GM12878 (cell line): ENCODE measurements around the gene ADCY5. TPM values are rescaled to one million over a fixed set of nuclear protein-coding genes. Genes with fewer than 3 reads are reported as not detected.

Source experiments
- ATAC-seq: fragments of 200-7000 bp; cut with Tn5 transposase; 3 replicates; pipeline ENCODE4 v1.9.1; 2020; ENCODE audit warnings: mild to moderate bottlenecking, moderate library complexity
- BruUV-seq: library from RNA; stranded (reverse); fragments of 400-500 nt; replicated peaks from 2 replicates; lab custom pipeline; 2021; lab: Mats Ljungman, UMichigan
- CTCF ChIA-PET: fragments of 300-600 bp; sonication (Branson Sonifier 250); formaldehyde crosslinking; extraction: SDS; loops from one replicate; lab custom pipeline; 2021; ENCODE audit warnings: inconsistent platforms; lab: Yijun Ruan, JAX
- POLR2A ChIA-PET: fragments of 350-600 bp; formaldehyde crosslinking; extraction: SDS; loops from one replicate; lab custom pipeline; 2021; ENCODE audit warnings: inconsistent platforms; lab: Charles Lee
- RAD21 ChIA-PET: fragments of 300-600 bp; sonication (Branson Sonifier 250); formaldehyde crosslinking; loops from one replicate; lab custom pipeline; 2023; ENCODE audit warnings: antibody characterized with exemption; ENCODE audit not compliant: unreplicated experiment; lab: Charles Lee
- SMC1A ChIA-PET: fragments of 300-600 bp; sonication (Branson Sonifier 250); formaldehyde crosslinking; loops from one replicate; lab custom pipeline; 2023; ENCODE audit not compliant: unreplicated experiment, uncharacterized antibody; lab: Charles Lee
- DNase-seq: peaks from one replicate; pipeline ENCODE4 v3.0.0-alpha.2; 2011; ENCODE audit warnings: low read depth, low spot score
- FAIRE-seq: peaks from 3 replicates; lab custom pipeline; 2011; peaks lifted over from hg19 to GRCh38; lab: Jason Lieb, UNC
- H2AFZ ChIP-seq: 2 replicates; pipeline ENCODE4 v1.6.0; 2011; ENCODE audit warnings: low read depth, low read length, control low read depth; ENCODE audit not compliant: control insufficient read depth
- H3K27ac ChIP-seq: 2 replicates; pipeline ENCODE4 v1.5.1; 2011; ENCODE audit warnings: control low read depth; ENCODE audit not compliant: control insufficient read depth, insufficient read depth
- H3K27me3 ChIP-seq, 2 experiments: replicated peaks in 1 of 2; 2 replicates each; pipeline versions ENCODE4 v1.6.0 to v1.6.1; 2011; ENCODE audit warnings: low read length in 1 of 2; ENCODE audit not compliant: control insufficient read depth in 2 of 2, insufficient read depth in 2 of 2
- H3K36me3 ChIP-seq, 2 experiments: 2 replicates each; pipeline ENCODE4 v1.5.1; 2011; ENCODE audit warnings: low read length in 1 of 2; ENCODE audit not compliant: control insufficient read depth in 2 of 2, insufficient read depth in 2 of 2
- H3K4me1 ChIP-seq: 2 replicates; pipeline ENCODE4 v1.6.1; 2011; ENCODE audit warnings: mild to moderate bottlenecking, low read length, moderate library complexity, mixed read lengths; ENCODE audit not compliant: control insufficient read depth, insufficient read depth
- H3K4me2 ChIP-seq: 2 replicates; pipeline ENCODE4 v1.6.0; 2011; ENCODE audit warnings: control low read depth; ENCODE audit not compliant: control insufficient read depth, insufficient read depth
- H3K4me3 ChIP-seq: fragments of 200-600 bp; sonication (generic); 2 replicates; pipeline ENCODE4 v1.5.1; 2016
- H3K79me2 ChIP-seq: 2 replicates; pipeline ENCODE4 v1.6.0; 2011; ENCODE audit warnings: low read length; ENCODE audit not compliant: control insufficient read depth, insufficient read depth
- H3K9ac ChIP-seq: 2 replicates; pipeline ENCODE4 v1.8.0; 2011; ENCODE audit warnings: low read length, control low read depth, mixed read lengths; ENCODE audit not compliant: control insufficient read depth, insufficient read depth
- H3K9me3 ChIP-seq: replicated peaks from 3 replicates; pipeline ENCODE4 v1.5.1; 2011; ENCODE audit warnings: mild to moderate bottlenecking, low read length; ENCODE audit not compliant: control insufficient read depth, insufficient read depth
- H4K20me1 ChIP-seq: 2 replicates; pipeline ENCODE4 v1.6.0; 2011; ENCODE audit not compliant: control insufficient read depth, insufficient read depth
- IKZF2 ChIP-seq, 2 experiments: fragments of 450-650 bp; IDR thresholded peaks; 2 replicates each; pipeline ENCODE4 v1.6.1; 2017; ENCODE audit warnings: mild to moderate bottlenecking in 2 of 2, moderate library complexity in 2 of 2
- RUNX3 ChIP-seq: IDR thresholded peaks from 2 replicates; pipeline ENCODE4 v1.6.1; 2012; ENCODE audit warnings: low read length, inconsistent platforms
- SMAD1 ChIP-seq: fragments of 450-650 bp; IDR thresholded peaks from 2 replicates; pipeline ENCODE4 v1.6.1; 2018; ENCODE audit warnings: mild to moderate bottlenecking, low read depth; ENCODE audit not compliant: partially characterized antibody
- TCF12 ChIP-seq: IDR thresholded peaks from 2 replicates; pipeline ENCODE4 v1.6.1; 2011; ENCODE audit warnings: low read depth, mild to moderate bottlenecking, low read length
- WGBS: methylation state at CpG from one replicate; pipeline ENCODE4 v1.1.6; 2016; ENCODE audit warnings: low lambda C conversion rate; ENCODE audit not compliant: insufficient replicate concordance, insufficient coverage; ENCODE audit errors: missing lambda C conversion rate; 5-methylcytosine and 5-hydroxymethylcytosine counted together
- in situ Hi-C: fragments of 300-500 bp; cut with MboI; formaldehyde crosslinking; loops from 9 replicates; pipeline ENCODE4 v1.14.3; 2018; ENCODE audit warnings: mixed read lengths
- intact Hi-C: fragments of 100-400 bp; cut with micrococcal nuclease; formaldehyde crosslinking; loops from one replicate; pipeline ENCODE4 v1.14.2; 2022; ENCODE audit not compliant: unreplicated experiment
- polyA plus RNA-seq, 11 experiments: library from polyadenylated mRNA; depleted of rRNA in 4 of 11; unstranded in 6 of 11; stranded (reverse) in 5 of 11; fragments of >200 nt; fragmentation: Nextera tagmentation in 4 of 11; fragmentation: Illumina TruSeq in 1 of 11; extraction: Ambion mirVana in 4 of 11; extraction: Trizol in 1 of 11; gene quantifications; 1 replicate in 1 of 11; 2 replicates in 10 of 11; pipeline versions ENCODE4 v1.2.1 to v1.2.3, GENCODE V29; 2011 to 2016; ENCODE audit warnings: inconsistent platforms in 2 of 11, missing spikeins in 2 of 11, low read depth in 1 of 11
- total RNA-seq, 4 experiments: library from RNA; depleted of rRNA in 3 of 4; stranded (reverse); fragments of >200 nt in 3 of 4; fragmentation: Illumina TruSeq in 1 of 4; extraction: Trizol in 1 of 4; gene quantifications; 2 replicates each; pipeline versions ENCODE4 v1.2.1 to v1.2.3, GENCODE V29; 2013 to 2021
- TF ChIP-seq, protein P1 (sequence below): IDR thresholded peaks from 2 replicates; pipeline ENCODE4 v1.6.1; 2012; ENCODE audit warnings: low read depth, low read length, improper control_type of control experiment

ADCY5 gene
- total and polyA plus RNA-seq, 10 of the 15 experiments (the other 5 are each of a cell fraction or from before 2014, with no cell fraction given) = under 0.01 to 0.24 (median 0.02) TPM; not detected in 4

DNA sequence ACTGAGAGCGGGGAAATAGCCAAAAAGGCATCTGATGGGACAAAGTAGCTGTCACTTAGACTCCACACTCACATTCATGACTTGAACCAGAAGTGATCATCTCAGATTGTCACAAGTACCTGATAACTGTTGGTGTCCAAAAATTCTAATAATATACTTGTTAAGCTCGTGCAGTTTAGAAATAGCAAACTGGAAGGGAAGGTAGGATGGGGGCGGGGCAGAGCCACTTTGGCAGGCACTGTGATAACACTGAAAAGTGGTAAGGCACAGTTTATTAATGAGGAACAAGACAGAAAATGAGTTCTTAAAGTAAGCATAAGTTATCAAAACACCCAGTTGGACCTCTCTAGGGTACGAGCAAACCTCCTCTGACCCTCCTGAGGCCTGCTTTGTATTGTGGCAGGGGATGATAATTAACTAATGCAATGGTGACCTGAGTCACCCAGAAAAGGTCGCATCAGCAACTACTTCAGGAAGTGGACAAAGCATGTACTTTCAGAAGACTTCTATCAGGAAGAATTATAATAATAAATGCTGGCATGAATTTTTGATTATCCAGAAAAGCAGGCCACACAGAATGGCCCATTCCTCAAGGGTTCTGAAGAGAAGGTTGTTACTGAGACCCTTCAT lies 54.4 kb downstream of the ADCY5 start (continued):
- TF ChIP-seq, protein P1, sequence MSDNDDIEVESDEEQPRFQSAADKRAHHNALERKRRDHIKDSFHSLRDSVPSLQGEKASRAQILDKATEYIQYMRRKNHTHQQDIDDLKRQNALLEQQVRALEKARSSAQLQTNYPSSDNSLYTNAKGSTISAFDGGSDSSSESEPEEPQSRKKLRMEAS = no peak
- no peak for TF ChIP-seq RUNX3

DNA sequence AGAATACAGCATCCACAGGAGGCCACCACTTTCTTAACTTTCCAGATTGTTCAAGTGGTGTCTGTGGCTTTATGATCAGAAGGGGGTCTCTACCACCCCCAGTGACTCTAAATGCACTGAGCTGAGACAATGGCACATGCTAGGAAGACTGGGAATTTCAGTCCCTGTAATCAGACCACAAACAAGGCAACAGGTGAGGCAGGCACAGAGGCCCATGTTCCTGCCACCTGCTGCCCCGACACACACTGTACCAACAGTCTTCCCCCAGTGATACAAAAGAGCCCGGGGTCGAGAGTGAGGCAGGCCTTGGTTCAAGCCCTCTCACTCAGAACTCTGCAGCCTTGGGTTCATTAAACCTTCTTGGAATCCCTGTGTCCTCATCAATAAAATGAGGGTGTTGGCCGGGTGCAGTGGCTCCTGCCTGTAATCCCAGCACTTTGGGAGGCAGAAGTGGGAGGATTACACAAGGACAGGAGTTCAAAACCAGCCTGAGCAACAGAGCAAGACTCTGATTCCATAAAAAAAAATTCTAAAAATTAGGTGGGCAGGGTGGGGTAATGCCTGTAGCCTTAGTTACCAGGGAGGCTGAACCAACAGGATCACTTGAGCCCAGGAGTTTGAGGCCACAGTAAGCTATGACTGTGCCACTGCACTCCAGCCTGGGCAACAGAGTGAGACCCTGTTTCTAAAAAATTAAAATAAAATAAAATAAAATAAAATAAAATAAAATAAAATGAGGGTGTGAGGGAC lies 55.8 kb downstream of the ADCY5 start:
- Histone ChIP-seq H3K36me3 (no peaks in the 10 kb centered on the region), H3K27ac (no peak overlapping the region), H3K79me2 (no peaks in the 10 kb centered on the region), H3K4me2 (no peak overlapping the region), H4K20me1 (no peaks in the 10 kb centered on the region), H3K4me3 (no peak overlapping the region), H2AFZ (no peak overlapping the region), H3K4me1 (no peaks in the 10 kb centered on the region), H3K27me3 (peaks cover 0 to 5% of the 10 kb centered on the region in 2 experiments; a peak in 3 of 4 replicates), H3K9me3 (no peaks in the 10 kb centered on the region), H3K9ac (no peak overlapping the region)
- ATAC-seq = no peak
- WGBS = 8% methylated on average over 4 of the region's 4 CpGs
- POLR2A ChIA-PET = no interaction called here
- intact Hi-C loops (no loop called here), in situ Hi-C loops (no loop called here)
- DNase-seq = no peak
- FAIRE-seq = no peak
- BruUV-seq = no TSS peak
- CTCF ChIA-PET = no interaction called here
- TF ChIP-seq IKZF2 (IDR thresholded peaks at IDR 0.05) (no peak), TCF12 (no peak), SMAD1 (no peak)
- SMC1A ChIA-PET = no interaction called here
- RAD21 ChIA-PET = no interaction called here
